GM12891 (cell line): ENCODE data around the gene NEURL1B.

Experiments
- PAX5 ChIP-seq: IDR thresholded peaks from 2 replicates; pipeline ENCODE4 v1.6.1; 2011; ENCODE audit warnings: low read length, moderate library complexity, mild to moderate bottlenecking; ENCODE audit not compliant: insufficient read depth, severe bottlenecking
- POLR2A ChIP-seq: IDR thresholded peaks from 2 replicates; pipeline ENCODE4 v1.6.1; 2011; ENCODE audit warnings: low read depth, low read length, control low read depth
- POLR2AphosphoS5 ChIP-seq: IDR thresholded peaks from 2 replicates; pipeline ENCODE4 v1.6.1; 2011; ENCODE audit warnings: low read depth, low read length, control low read depth
- SPI1 ChIP-seq: IDR thresholded peaks from 2 replicates; pipeline ENCODE4 v1.6.1; 2011; ENCODE audit warnings: low read depth, low read length, control low read depth

DNA sequence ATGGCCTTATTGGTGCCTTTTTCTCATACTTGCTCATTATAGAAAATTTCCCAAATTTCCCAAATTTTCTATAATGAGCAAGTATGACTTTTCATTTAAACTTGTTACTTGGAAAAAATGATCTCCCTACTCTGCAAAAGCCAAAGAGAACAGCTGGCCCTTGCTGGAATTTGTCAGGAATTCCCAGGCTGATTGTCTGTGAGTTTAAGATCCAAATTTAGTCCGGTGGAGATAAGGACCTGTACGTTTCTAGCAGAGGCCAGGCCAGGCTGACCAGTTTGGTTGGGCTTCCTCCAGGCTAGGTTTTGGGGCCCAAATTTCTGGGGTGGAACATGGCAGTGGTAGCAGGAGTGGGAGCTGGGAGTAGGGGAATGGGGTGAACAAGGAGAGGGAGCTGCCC is 51.9 kb downstream of the NEURL1B start:
- TF ChIP-seq POLR2AphosphoS5, result no peak
- TF ChIP-seq POLR2A, result no peak
- no peak for TF ChIP-seq PAX5
- TF ChIP-seq SPI1, result no peak
